ENCODE results near the gene ZNF423. TPM values are rescaled to one million over a fixed set of nuclear protein-coding genes. Genes with fewer than 3 reads are reported as not detected.
"Not testable (repeated sequence)": the region's sequence is repeated elsewhere in the genome, so short reads cannot be mapped to it uniquely, and the experiment has no call there.

The ZNF423 gene
- total RNA-seq, 1 experiment from 2014 or later, result not detected

GRCh38 chr16:49684696-49685095 lies 171.2 kb downstream of the ZNF423 start:
- intact Hi-C loops (cut with micrococcal nuclease; ENCODE audit: unreplicated experiment), result no loop called here
- no peak for DNase-seq
- H3K36me3 Mint-ChIP-seq (ENCODE audit: insufficient read depth, unreplicated experiment), result no peaks in the 10 kb centered on the region
- H3K4me1 Mint-ChIP-seq (ENCODE audit: low read depth, unreplicated experiment), result no peaks in the 10 kb centered on the region
- no peak overlapping the region for H3K27ac Mint-ChIP-seq (ENCODE audit: unreplicated experiment)
- H3K4me3 Mint-ChIP-seq (ENCODE audit: low read depth, unreplicated experiment), result no peak overlapping the region
- BruUV-seq (replicated peaks), result no TSS peak
- no peak for TF ChIP-seq CTCF (IDR thresholded peaks at IDR 0.05; ENCODE audit: unreplicated experiment)
- CTCF ChIA-PET, result no interaction called here
- no peaks in the 10 kb centered on the region for H3K9me3 Mint-ChIP-seq (ENCODE audit: low read depth, unreplicated experiment)
- peaks cover 100% of the 10 kb centered on the region for H3K27me3 Mint-ChIP-seq (ENCODE audit: unreplicated experiment)

DNA sequence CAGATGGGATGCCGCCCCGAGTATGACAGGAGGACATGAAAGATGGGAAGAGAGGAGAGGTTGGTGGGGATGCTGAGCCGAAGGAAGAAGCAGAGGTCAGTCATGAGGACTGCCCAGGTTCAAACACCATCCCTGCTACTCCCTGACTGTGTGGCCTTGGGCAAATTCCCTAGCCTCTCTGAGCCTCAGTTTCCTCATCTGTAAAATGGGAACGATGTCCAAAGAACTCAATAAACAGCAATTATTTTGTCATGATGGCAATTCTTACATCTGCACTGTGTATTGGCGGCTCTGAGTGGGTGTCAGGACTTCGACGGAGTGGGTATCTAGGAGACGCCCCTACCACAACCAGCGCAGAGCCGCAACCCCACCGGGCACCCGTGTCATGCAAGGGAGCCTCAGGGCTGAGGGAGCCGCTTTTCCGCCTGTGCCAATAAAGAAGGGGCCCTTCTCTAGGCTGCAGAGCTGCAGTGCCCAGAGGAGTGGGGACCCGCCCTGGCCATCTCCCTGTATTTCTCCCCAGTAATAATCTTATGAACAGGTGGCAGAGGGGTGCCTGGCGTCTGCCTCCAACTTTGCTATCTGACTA lies 173.2 kb downstream of the ZNF423 start:
- CTCF ChIA-PET, result no interaction called here

GRCh38 chr16:49681217-49681883 lies 174.6 kb downstream of the ZNF423 start:
- CTCF ChIA-PET, result interaction anchor here (1.0 to 1.5 kb wide), 2 partner anchors 102 to 240 kb away, joined by 3 to 4 read pairs; no protein-coding TSS in a partner anchor
- BruUV-seq (replicated peaks), result no TSS peak
- intact Hi-C loops (cut with micrococcal nuclease; ENCODE audit: unreplicated experiment), result no loop called here
- Mint-ChIP-seq H3K4me1 (ENCODE audit: low read depth, unreplicated experiment) (no peaks in the 10 kb centered on the region), H3K4me3 (ENCODE audit: low read depth, unreplicated experiment) (no peak overlapping the region), H3K27ac (ENCODE audit: unreplicated experiment) (no peak overlapping the region), H3K27me3 (ENCODE audit: unreplicated experiment) (peaks cover 100% of the 10 kb centered on the region), H3K9me3 (ENCODE audit: low read depth, unreplicated experiment) (no peaks in the 10 kb centered on the region), H3K36me3 (ENCODE audit: insufficient read depth, unreplicated experiment) (no peaks in the 10 kb centered on the region)
- no peak for TF ChIP-seq CTCF (IDR thresholded peaks at IDR 0.05; ENCODE audit: unreplicated experiment)
- DNase-seq, result no peak

More for the DNA sequence above, 173.2 kb downstream of the ZNF423 start:
- intact Hi-C loops (cut with micrococcal nuclease; ENCODE audit: unreplicated experiment), result no loop called here
- no TSS peak for BruUV-seq (replicated peaks)
- no peak for TF ChIP-seq CTCF (IDR thresholded peaks at IDR 0.05; ENCODE audit: unreplicated experiment)
- Mint-ChIP-seq H3K36me3 (ENCODE audit: insufficient read depth, unreplicated experiment) (no peaks in the 10 kb centered on the region), H3K4me3 (ENCODE audit: low read depth, unreplicated experiment) (no peak overlapping the region), H3K4me1 (ENCODE audit: low read depth, unreplicated experiment) (no peaks in the 10 kb centered on the region), H3K27me3 (ENCODE audit: unreplicated experiment) (peaks cover 100% of the 10 kb centered on the region), H3K9me3 (ENCODE audit: low read depth, unreplicated experiment) (no peaks in the 10 kb centered on the region), H3K27ac (ENCODE audit: unreplicated experiment) (no peak overlapping the region)
- DNase-seq, result no peak

DNA sequence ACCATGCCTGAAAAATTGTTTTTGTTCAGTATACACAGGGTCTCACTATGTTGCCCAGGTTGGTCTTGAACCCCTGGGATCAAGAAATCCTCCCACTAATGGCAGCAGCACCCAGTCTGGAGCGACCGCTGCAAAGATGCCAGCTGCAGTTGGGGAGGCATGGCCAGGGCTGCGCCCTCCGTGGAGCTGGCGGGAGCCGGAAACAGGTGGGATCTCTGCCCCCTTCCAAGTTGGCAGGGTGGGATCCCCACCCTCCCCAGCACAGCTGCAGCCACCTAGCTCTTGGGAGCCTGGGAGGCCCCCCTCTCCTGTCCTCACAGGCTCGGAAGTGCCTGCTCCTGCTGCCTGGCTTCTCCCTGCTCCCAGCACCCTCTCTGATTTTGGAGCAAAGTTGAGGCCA lies 176.8 kb downstream of the ZNF423 start:
- CTCF ChIA-PET, result no interaction called here
- Mint-ChIP-seq H3K4me3 (ENCODE audit: low read depth, unreplicated experiment) (no peak overlapping the region), H3K9me3 (ENCODE audit: low read depth, unreplicated experiment) (no peaks in the 10 kb centered on the region), H3K27ac (ENCODE audit: unreplicated experiment) (no peak overlapping the region), H3K4me1 (ENCODE audit: low read depth, unreplicated experiment) (no peaks in the 10 kb centered on the region), H3K27me3 (ENCODE audit: unreplicated experiment) (peaks cover 97% of the 10 kb centered on the region), H3K36me3 (ENCODE audit: insufficient read depth, unreplicated experiment) (no peaks in the 10 kb centered on the region)
- BruUV-seq (replicated peaks), result no TSS peak
- intact Hi-C loops (cut with micrococcal nuclease; ENCODE audit: unreplicated experiment), result no loop called here
- no peak for TF ChIP-seq CTCF (IDR thresholded peaks at IDR 0.05; ENCODE audit: unreplicated experiment)
- DNase-seq, result no peak

- CTCF ChIA-PET, result interaction anchor here (0.6 kb wide), 1 partner anchor 737 kb away, joined by 7 read pairs; no protein-coding TSS in a partner anchor
- DNase-seq; H3K36me3 Mint-ChIP-seq (ENCODE audit: insufficient read depth, unreplicated experiment); H3K4me1 Mint-ChIP-seq (ENCODE audit: low read depth, unreplicated experiment); BruUV-seq (replicated peaks); H3K4me3 Mint-ChIP-seq (ENCODE audit: low read depth, unreplicated experiment); H3K9me3 Mint-ChIP-seq (ENCODE audit: low read depth, unreplicated experiment); intact Hi-C loops (cut with micrococcal nuclease; ENCODE audit: unreplicated experiment); H3K27ac Mint-ChIP-seq (ENCODE audit: unreplicated experiment): not testable (repeated sequence)
- H3K27me3 Mint-ChIP-seq (ENCODE audit: unreplicated experiment), result peaks cover 97% of the 10 kb centered on the region
Observed at GRCh38 chr16:49677661-49678060, 178.3 kb downstream of the ZNF423 start.

Measured in Calu3 (cell line).